Fibroblast of lung (primary cell): ENCODE data around the gene CD300H. TPM values are rescaled to one million over a fixed set of nuclear protein-coding genes. Genes with fewer than 3 reads are reported as not detected.

ENCODE experiments used
- DNase-seq, 2 donors: peaks; one replicate each; pipeline versions ENCODE4 v3.0.0 to v3.0.0-alpha.2; 2010; ENCODE audit warnings: low read depth in 2 of 2
- H2AFZ ChIP-seq: 2 replicates; pipeline ENCODE4 v1.5.1; 2012; ENCODE audit warnings: low read length, control low read depth, inconsistent platforms
- H3K27ac ChIP-seq: 2 replicates; pipeline ENCODE4 v1.5.1; 2011; ENCODE audit warnings: low read length, control low read depth; ENCODE audit not compliant: insufficient read depth
- H3K27me3 ChIP-seq: 2 replicates; pipeline ENCODE4 v1.5.1; 2011; ENCODE audit warnings: mild to moderate bottlenecking, low read length; ENCODE audit not compliant: control insufficient read depth, insufficient read depth
- H3K36me3 ChIP-seq: 2 replicates; pipeline ENCODE4 v1.5.1; 2011; ENCODE audit warnings: low read length; ENCODE audit not compliant: control insufficient read depth, insufficient read depth
- H3K4me1 ChIP-seq: 2 replicates; pipeline ENCODE4 v1.5.1; 2011; ENCODE audit warnings: low read length; ENCODE audit not compliant: control insufficient read depth, insufficient read depth; ENCODE audit errors: extremely low read depth
- H3K4me2 ChIP-seq: 2 replicates; pipeline ENCODE4 v1.5.1; 2011; ENCODE audit warnings: low read length, control low read depth; ENCODE audit not compliant: insufficient read depth; ENCODE audit errors: extremely low read depth
- H3K4me3 ChIP-seq, 4 experiments: fragments of 200-600 bp in 1 of 4; sonication (generic) in 1 of 4; replicated peaks in 1 of 4; 2 replicates each; pipeline ENCODE4 v1.5.1; 2011 to 2016; ENCODE audit warnings: low read length in 4 of 4, low read depth in 3 of 4, mild to moderate bottlenecking in 3 of 4, control low read depth in 2 of 4, inconsistent platforms in 1 of 4, mixed read lengths in 1 of 4; ENCODE audit not compliant: insufficient read depth in 1 of 4; ENCODE audit errors: control extremely low read depth in 1 of 4
- H3K79me2 ChIP-seq: 2 replicates; pipeline ENCODE4 v1.5.1; 2012; ENCODE audit warnings: mild to moderate bottlenecking, low read length, inconsistent platforms; ENCODE audit not compliant: control insufficient read depth, insufficient read depth
- H3K9ac ChIP-seq: 2 replicates; pipeline ENCODE4 v1.5.1; 2011; ENCODE audit warnings: mild to moderate bottlenecking, low read length, control low read depth; ENCODE audit not compliant: insufficient read depth
- H3K9me3 ChIP-seq: 2 replicates; pipeline ENCODE4 v1.5.1; 2012; ENCODE audit warnings: low read depth, low read length; ENCODE audit not compliant: control insufficient read depth, insufficient read depth
- H4K20me1 ChIP-seq: 2 replicates; pipeline ENCODE4 v1.5.1; 2011; ENCODE audit warnings: low read length; ENCODE audit not compliant: control insufficient read depth, insufficient read depth; ENCODE audit errors: extremely low read depth
- CTCF ChIP-seq, 2 donors: IDR thresholded peaks in 1 of 2; conservative IDR thresholded peaks in 1 of 2; 1 replicate in 1 of 2; 2 replicates in 1 of 2; pipeline ENCODE4 v1.5.1; 2011 to 2012; ENCODE audit warnings: low read length in 2 of 2, control low read depth in 1 of 2, inconsistent platforms in 1 of 2, low read depth in 1 of 2, mild to moderate bottlenecking in 1 of 2
- EZH2 ChIP-seq: IDR thresholded peaks from 2 replicates; pipeline ENCODE4 v1.5.1; 2012; ENCODE audit warnings: low read length, control low read depth, mild to moderate bottlenecking; ENCODE audit errors: missing control alignments
- polyA plus RNA-seq, 2 donors: library from polyadenylated mRNA; depleted of rRNA in 1 of 2; stranded (reverse) in 1 of 2; unstranded in 1 of 2; fragments of >200 nt; gene quantifications; 2 replicates each; pipeline ENCODE4 v1.2.1, GENCODE V29; 2011 to 2012; ENCODE audit warnings: missing spikeins in 1 of 2
- total RNA-seq: library from RNA; depleted of rRNA; stranded (reverse); fragments of >200 nt; gene quantifications from 2 replicates; pipeline ENCODE4 v1.2.1, GENCODE V29; 2014

The CD300H gene
- total and polyA plus RNA-seq, 2 donors (not counting 1 experiment from before 2014, with no cell fraction given): not detected

GRCh38 chr17:74524653-74525464 is 42.5 kb downstream of the CD300H start:
- Histone ChIP-seq H3K4me2 (no peak overlapping the region), H3K9ac (no peak overlapping the region), H3K27ac (no peak overlapping the region), H3K79me2 (no peaks in the 10 kb centered on the region), H3K36me3 (no peaks in the 10 kb centered on the region), H4K20me1 (no peaks in the 10 kb centered on the region), H2AFZ (no peak overlapping the region), H3K27me3 (no peaks in the 10 kb centered on the region), H3K4me1 (no peaks in the 10 kb centered on the region), H3K4me3 (no peak overlapping the region), H3K9me3 (no peaks in the 10 kb centered on the region)
- TF ChIP-seq CTCF (conservative IDR thresholded peaks at IDR 0.05 in 1 of 2, IDR thresholded peaks at IDR 0.05 in 1 of 2; ENCODE audit: low read depth in 1 of 2, low read length in 2 of 2) (no peak), EZH2 (no peak)
- DNase-seq: no peak

GRCh38 chr17:74523308-74523707 is 44.0 kb downstream of the CD300H start:
- Histone ChIP-seq H3K9me3 (no peaks in the 10 kb centered on the region), H2AFZ (no peak overlapping the region), H3K27ac (no peak overlapping the region), H3K9ac (no peak overlapping the region), H3K27me3 (no peaks in the 10 kb centered on the region), H3K4me2 (no peak overlapping the region), H3K4me3 (no peak overlapping the region), H3K79me2 (no peaks in the 10 kb centered on the region), H3K36me3 (no peaks in the 10 kb centered on the region), H4K20me1 (no peaks in the 10 kb centered on the region), H3K4me1 (no peaks in the 10 kb centered on the region)
- TF ChIP-seq CTCF (conservative IDR thresholded peaks at IDR 0.05 in 1 of 2, IDR thresholded peaks at IDR 0.05 in 1 of 2; ENCODE audit: low read depth in 1 of 2, low read length in 2 of 2) (no peak), EZH2 (no peak)
- DNase-seq: no peak

GRCh38 chr17:74522381-74523105 is 44.8 kb downstream of the CD300H start:
- Histone ChIP-seq H3K9me3 (no peaks in the 10 kb centered on the region), H4K20me1 (no peaks in the 10 kb centered on the region), H3K4me3 (no peak overlapping the region), H3K36me3 (no peaks in the 10 kb centered on the region), H3K9ac (no peak overlapping the region), H3K4me2 (no peak overlapping the region), H3K79me2 (no peaks in the 10 kb centered on the region), H2AFZ (no peak overlapping the region), H3K27ac (no peak overlapping the region), H3K27me3 (no peaks in the 10 kb centered on the region), H3K4me1 (no peaks in the 10 kb centered on the region)
- DNase-seq: no peak
- TF ChIP-seq CTCF (conservative IDR thresholded peaks at IDR 0.05 in 1 of 2, IDR thresholded peaks at IDR 0.05 in 1 of 2; ENCODE audit: low read depth in 1 of 2, low read length in 2 of 2) (no peak), EZH2 (no peak)
